ENCODE measurements around the gene CENPA. TPM values are rescaled to one million over a fixed set of nuclear protein-coding genes. Genes with fewer than 3 reads are reported as not detected.

Gene CENPA
- total RNA-seq, 1 donor from 2014 or later = not detected

DNA sequence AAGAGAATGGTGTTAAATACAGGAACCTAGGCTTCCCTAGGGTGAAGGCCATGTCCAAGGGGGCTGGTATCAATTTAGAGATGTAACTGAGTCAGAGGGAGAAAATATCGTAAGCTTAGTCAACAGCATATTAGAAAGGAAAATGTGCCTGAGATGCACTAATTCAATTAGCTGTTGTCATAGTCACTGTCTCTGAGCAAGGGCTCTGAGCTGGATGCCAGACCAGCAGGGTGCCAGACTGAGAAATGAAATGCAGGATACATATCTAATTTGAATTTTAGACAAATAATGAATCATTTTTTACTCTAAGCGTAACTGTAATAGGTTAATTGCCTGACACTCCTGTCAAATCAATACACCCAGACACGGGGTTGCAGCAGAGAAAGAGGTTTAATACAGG, 33.2 kb upstream of the CENPA start:
- H3K4me3 ChIP-seq (ENCODE audit: low read depth, low read length) = no peak overlapping the region
- no peaks in the 10 kb centered on the region for H3K36me3 ChIP-seq (ENCODE audit: control insufficient read depth, insufficient read depth, low read length)
- FAIRE-seq (no peak), DNase-seq (ENCODE audit: low read depth) (no peak)
- no peaks in the 10 kb centered on the region for H3K27me3 ChIP-seq (ENCODE audit: control insufficient read depth, insufficient read depth, low read length)
- TF ChIP-seq, protein P1, sequence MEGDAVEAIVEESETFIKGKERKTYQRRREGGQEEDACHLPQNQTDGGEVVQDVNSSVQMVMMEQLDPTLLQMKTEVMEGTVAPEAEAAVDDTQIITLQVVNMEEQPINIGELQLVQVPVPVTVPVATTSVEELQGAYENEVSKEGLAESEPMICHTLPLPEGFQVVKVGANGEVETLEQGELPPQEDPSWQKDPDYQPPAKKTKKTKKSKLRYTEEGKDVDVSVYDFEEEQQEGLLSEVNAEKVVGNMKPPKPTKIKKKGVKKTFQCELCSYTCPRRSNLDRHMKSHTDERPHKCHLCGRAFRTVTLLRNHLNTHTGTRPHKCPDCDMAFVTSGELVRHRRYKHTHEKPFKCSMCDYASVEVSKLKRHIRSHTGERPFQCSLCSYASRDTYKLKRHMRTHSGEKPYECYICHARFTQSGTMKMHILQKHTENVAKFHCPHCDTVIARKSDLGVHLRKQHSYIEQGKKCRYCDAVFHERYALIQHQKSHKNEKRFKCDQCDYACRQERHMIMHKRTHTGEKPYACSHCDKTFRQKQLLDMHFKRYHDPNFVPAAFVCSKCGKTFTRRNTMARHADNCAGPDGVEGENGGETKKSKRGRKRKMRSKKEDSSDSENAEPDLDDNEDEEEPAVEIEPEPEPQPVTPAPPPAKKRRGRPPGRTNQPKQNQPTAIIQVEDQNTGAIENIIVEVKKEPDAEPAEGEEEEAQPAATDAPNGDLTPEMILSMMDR (IDR thresholded peaks at IDR 0.05; ENCODE audit: insufficient read depth, low read length, severe bottlenecking) = no peak

DNA sequence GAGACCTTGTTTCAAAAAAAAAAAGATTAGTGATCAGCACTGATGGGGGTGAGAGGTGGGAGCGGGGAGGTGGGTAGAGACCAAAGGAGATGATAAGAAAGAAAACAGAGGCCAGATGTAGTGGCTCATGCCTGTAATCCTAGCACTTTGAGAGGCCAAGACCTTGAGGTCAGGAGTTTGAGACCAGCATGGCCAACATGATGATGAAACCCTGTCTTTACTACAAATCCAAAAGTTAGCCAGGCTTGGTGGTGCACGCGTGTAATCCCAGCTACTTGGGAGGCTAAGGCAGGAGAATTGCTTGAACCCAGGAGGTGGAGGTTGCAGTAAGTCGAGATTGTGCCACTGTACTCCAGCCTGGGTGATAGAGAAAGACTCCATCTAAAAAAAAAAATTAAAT, 31.3 kb upstream of the CENPA start:
- Histone ChIP-seq H3K27me3 (ENCODE audit: control insufficient read depth, insufficient read depth, low read length) (no peaks in the 10 kb centered on the region), H3K4me3 (ENCODE audit: low read depth, low read length) (no peak overlapping the region), H3K36me3 (ENCODE audit: control insufficient read depth, insufficient read depth, low read length) (no peaks in the 10 kb centered on the region)
- FAIRE-seq = no peak
- TF ChIP-seq, protein P1 (IDR thresholded peaks at IDR 0.05; ENCODE audit: insufficient read depth, low read length, severe bottlenecking) = no peak
- no peak for DNase-seq (ENCODE audit: low read depth)

DNA sequence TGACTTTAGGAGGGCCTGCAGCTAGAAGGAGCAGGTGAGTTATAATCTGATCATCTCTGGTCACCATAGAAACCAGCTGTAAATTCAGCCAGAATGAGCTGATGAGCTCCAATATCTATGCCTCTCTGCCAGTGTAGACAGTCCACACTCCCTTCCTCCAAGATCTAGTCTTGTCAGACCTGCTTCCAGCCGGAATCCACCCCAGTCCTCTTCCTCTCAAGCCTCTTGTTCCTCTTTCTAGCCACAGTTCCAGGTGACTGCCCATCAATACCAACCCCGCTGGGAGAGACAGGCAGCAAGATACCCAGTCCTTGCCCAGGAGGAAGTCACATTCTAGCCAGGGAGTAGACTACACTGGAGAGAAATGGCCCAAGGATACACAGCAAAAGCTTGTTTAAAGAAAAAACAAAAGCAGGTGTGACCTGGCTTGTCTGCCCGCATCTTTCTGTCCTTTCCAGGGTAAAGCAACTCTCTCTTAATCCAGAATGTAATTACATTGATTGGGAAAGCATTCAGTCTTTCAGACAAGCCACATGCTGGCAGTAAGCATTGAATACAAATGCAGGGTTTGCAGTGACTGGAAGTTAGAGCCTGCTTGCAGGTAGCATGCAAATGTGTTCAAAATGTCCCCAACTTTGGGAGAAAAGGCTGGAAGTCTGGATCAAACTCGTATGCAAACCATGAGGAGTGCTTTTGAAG, 30.7 kb upstream of the CENPA start:
- Histone ChIP-seq H3K36me3 (ENCODE audit: control insufficient read depth, insufficient read depth, low read length) (no peaks in the 10 kb centered on the region), H3K27me3 (ENCODE audit: control insufficient read depth, insufficient read depth, low read length) (no peaks in the 10 kb centered on the region), H3K4me3 (ENCODE audit: low read depth, low read length) (no peak overlapping the region)
- FAIRE-seq (no peak), DNase-seq (ENCODE audit: low read depth) (no peak)
- TF ChIP-seq, protein P1 (IDR thresholded peaks at IDR 0.05; ENCODE audit: insufficient read depth, low read length, severe bottlenecking) = no peak

DNA sequence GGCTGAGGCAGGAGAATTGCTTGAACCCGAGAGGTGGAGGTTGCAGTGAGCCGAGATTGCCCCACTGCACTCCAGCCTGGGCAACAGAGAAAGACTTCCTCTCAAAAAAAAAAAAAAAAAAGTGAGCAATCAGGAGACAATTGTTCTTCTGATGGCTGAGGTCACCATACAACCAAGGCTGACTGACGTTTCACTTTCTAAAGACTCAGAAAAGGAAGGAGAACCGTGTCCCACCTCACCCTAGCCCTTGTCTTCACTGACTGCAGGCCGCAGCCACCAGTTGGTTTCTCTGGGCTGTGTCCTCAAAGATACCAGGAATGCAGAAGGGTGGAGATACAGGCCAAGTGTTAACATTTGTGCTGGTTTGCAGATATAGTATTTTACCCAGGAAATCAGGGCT, 29.5 kb upstream of the CENPA start:
- TF ChIP-seq, protein P1 (IDR thresholded peaks at IDR 0.05; ENCODE audit: insufficient read depth, low read length, severe bottlenecking) = no peak
- FAIRE-seq = no peak
- no peak for DNase-seq (ENCODE audit: low read depth)
- no peaks in the 10 kb centered on the region for H3K27me3 ChIP-seq (ENCODE audit: control insufficient read depth, insufficient read depth, low read length)
- no peak overlapping the region for H3K4me3 ChIP-seq (ENCODE audit: low read depth, low read length)
- no peaks in the 10 kb centered on the region for H3K36me3 ChIP-seq (ENCODE audit: control insufficient read depth, insufficient read depth, low read length)

DNA sequence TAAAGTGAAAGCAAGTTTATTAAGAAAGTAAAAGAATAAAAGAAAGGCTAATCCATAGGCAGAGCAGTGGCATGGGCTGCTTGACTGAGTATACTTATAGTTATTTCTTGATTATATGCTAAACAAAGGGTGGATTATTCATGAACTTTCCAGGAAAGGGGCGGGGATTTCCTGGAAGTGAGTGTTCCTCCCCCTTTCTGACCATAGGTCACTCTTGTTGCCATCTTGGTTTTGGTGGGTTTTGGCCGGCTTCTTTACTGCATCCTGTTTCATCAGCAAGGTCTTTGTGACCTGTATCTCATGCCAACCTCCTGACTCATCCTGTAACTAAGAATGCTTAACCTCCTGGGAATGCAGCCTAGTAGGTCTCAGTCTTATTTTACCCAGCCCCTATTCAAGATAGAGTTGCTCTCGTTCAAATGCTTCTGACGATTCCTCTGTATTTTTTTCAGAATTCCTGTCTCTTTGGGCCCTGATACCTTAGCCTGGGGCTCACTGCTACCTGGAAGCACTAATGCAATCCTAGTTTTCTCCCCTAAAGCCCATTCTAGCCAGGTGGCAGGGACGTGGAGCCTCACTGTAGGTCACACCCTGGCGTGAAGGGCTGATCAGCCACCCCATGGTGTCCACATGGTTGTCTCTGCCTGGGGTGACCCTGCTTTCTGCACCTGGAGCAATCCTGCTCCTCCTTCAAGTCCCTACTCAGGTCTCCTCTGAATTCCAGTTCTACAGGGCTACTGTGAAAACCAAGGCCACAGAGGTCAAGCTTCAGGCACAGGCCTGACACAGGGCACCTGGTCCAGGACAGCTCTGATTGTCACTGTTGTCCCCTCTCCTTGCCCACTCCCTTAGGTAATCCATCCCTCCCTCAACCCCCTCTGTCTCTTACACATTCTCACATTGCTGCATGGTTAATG, 27.7 kb upstream of the CENPA start:
- no peaks in the 10 kb centered on the region for H3K27me3 ChIP-seq (ENCODE audit: control insufficient read depth, insufficient read depth, low read length)
- FAIRE-seq (peak; percentile 32), DNase-seq (ENCODE audit: low read depth) (peak; percentile 98)
- no peak overlapping the region for H3K4me3 ChIP-seq (ENCODE audit: low read depth, low read length)
- no peaks in the 10 kb centered on the region for H3K36me3 ChIP-seq (ENCODE audit: control insufficient read depth, insufficient read depth, low read length)
- TF ChIP-seq, protein P1 (IDR thresholded peaks at IDR 0.05; ENCODE audit: insufficient read depth, low read length, severe bottlenecking) = no peak

Data from bronchial epithelial cell (primary cell).